Measurements from ENCODE around the gene HECW1. TPM values are rescaled to one million over a fixed set of nuclear protein-coding genes. Genes with fewer than 3 reads are reported as not detected.

Gene HECW1
- total RNA-seq, 2 donors from 2014 or later = 0.04 TPM; not detected in 1

DNA sequence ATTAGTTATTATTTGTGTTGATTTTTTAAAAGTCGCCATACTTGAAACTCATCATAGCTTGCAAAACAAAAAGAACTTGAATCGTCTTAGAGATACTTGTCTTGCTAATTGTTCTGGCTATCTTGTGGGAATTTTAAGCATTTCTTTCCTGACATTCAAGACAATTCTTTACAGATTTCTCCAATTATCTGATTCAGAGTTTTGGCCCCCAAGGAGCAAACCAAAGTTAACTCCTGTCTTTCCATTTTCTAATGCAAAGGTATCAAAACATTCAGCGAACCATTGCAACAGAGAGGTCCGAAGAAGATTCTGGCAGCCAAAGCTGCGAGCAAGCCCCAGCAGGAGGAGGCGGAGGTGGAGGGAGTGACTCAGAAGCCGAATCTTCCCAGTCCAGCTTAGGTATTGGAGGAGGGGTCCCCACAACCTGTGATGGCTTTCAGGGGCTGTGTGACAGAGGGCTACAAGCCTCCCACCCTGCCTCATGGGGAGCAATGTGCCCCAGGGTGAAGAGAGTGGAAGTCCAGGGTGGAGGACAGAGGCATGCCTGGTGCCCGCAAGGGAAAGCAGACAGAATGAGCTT is 351.0 kb downstream of the HECW1 start:
- no peaks in the 10 kb centered on the region for H3K4me1 ChIP-seq
- TF ChIP-seq, protein P1, sequence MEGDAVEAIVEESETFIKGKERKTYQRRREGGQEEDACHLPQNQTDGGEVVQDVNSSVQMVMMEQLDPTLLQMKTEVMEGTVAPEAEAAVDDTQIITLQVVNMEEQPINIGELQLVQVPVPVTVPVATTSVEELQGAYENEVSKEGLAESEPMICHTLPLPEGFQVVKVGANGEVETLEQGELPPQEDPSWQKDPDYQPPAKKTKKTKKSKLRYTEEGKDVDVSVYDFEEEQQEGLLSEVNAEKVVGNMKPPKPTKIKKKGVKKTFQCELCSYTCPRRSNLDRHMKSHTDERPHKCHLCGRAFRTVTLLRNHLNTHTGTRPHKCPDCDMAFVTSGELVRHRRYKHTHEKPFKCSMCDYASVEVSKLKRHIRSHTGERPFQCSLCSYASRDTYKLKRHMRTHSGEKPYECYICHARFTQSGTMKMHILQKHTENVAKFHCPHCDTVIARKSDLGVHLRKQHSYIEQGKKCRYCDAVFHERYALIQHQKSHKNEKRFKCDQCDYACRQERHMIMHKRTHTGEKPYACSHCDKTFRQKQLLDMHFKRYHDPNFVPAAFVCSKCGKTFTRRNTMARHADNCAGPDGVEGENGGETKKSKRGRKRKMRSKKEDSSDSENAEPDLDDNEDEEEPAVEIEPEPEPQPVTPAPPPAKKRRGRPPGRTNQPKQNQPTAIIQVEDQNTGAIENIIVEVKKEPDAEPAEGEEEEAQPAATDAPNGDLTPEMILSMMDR (IDR thresholded peaks at IDR 0.05) = no peak
- H3K9me3 ChIP-seq = no peaks in the 10 kb centered on the region
- H3K27me3 ChIP-seq = no peaks in the 10 kb centered on the region
- no peaks in the 10 kb centered on the region for H3K36me3 ChIP-seq
- DNase-seq (ENCODE audit: low spot score) = no peak
- no peak overlapping the region for H3K4me3 ChIP-seq
- no peak overlapping the region for H3K27ac ChIP-seq

DNA sequence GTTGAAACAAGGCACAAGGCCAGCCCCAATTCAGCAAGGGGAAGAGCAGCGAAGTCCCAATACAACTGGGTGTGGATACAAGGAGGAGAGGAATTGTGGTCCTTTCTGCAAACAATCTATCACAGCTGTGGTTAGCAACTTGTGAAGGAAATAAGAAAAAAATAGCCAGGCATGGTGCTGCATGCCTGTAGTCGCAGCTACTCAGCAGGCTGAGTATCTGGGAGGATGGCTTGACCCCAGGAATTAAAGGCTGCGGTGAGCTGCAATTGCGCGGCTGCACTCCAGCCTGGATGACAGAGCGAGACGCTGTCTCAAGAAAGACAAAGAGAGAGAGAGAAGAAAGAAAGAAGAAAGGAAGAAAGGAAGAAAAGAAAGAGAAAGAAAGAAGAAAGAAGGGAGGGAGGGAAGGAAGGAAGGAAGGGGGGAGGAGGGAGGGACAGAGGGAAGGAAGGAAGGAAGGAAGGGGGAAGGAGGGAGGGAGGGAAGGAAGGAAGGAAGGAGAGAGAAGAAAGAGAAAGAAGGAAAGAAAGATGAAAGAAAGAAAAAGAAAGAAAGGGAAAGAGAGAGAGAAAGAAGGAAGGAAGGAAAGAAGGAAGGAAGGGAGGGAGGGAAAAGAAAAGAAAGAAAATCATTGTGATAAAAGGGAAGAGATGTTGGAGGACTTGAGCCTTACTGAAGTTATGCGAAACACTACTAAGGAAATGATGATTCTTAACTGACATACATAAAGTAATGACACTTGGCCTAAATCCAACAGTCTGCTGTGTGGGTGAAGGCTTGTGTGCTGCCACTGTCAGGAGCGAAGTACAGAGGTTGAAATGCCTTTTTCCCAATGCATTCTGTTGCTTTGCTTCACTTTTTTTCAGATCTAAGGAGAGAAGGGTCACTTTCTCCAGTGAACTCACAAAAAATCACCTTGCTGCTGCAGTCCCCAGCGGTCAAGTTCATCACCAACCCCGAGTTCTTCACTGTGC is 353.4 kb downstream of the HECW1 start:
- no peak overlapping the region for H3K4me3 ChIP-seq
- H3K27ac ChIP-seq = no peak overlapping the region
- no peaks in the 10 kb centered on the region for H3K36me3 ChIP-seq
- H3K27me3 ChIP-seq = no peaks in the 10 kb centered on the region
- H3K9me3 ChIP-seq = no peaks in the 10 kb centered on the region
- no peaks in the 10 kb centered on the region for H3K4me1 ChIP-seq
- DNase-seq (ENCODE audit: low spot score) = no peak
- TF ChIP-seq, protein P1 (IDR thresholded peaks at IDR 0.05) = no peak

DNA sequence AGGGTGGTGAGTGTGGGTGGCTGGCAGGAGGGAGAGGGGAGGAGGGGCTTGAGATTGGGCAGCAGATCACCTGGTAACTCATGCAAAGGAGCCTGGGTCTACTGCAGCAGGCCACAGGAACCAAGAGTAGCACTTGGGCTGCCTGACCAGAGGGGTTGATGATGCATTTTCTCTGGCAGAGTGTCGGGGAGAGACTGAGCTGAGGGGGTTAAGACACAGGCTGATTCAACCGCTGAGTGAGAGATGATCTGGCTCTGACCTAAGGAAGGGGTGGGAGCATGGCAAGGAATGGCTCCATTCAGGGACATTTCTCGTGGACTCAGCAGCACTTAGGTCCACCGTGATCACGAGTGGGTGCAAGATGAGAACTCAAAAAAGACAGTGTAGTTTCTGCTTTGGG is 355.0 kb downstream of the HECW1 start:
- TF ChIP-seq, protein P1 (IDR thresholded peaks at IDR 0.05) = no peak
- Histone ChIP-seq H3K4me1 (no peaks in the 10 kb centered on the region), H3K27ac (no peak overlapping the region), H3K9me3 (no peaks in the 10 kb centered on the region), H3K4me3 (no peak overlapping the region), H3K36me3 (no peaks in the 10 kb centered on the region), H3K27me3 (no peaks in the 10 kb centered on the region)
- no peak for DNase-seq (ENCODE audit: low spot score)

DNA sequence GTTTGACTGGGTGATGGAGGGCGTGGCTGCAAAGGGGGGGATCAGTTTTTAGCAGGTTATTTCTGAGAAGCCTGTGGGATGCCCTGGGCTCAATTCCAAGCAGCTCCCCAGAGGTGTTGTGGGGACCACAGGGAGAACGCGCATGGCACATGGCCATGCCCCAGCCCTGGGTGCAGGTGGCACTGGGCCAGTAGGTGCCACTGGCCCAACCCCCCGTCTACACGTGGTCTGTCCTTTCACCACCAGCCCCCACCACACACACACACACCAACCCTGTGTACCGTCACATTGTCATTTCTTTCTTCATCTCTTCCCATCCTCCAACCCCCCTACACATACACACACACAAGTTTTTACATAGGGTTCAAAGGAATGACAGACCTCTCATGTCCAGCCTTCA is 355.4 kb downstream of the HECW1 start:
- Histone ChIP-seq H3K27ac (no peak overlapping the region), H3K9me3 (no peaks in the 10 kb centered on the region)

DNA sequence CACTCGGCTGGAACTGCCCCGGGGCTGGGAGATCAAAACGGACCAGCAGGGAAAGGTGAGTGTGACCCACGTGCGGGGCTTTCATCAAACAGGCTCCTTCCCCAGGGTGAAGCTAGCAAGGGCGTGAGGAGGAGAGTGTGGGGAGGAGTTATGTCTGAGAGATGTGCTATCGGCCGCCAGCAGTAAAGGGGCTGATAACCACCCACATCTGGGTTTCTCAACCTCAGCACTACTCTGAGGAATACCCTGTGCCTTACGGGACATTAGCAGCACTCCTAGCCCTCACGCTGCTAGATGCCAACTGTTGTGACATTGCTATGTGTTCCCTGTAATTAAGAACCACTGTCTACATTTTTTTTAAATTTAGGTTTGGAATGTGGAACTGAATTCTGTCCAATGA is 356.6 kb downstream of the HECW1 start:
- H3K27me3 ChIP-seq = no peaks in the 10 kb centered on the region
- H3K27ac ChIP-seq = no peak overlapping the region
- no peak overlapping the region for H3K4me3 ChIP-seq
- no peak for DNase-seq (ENCODE audit: low spot score)
- H3K4me1 ChIP-seq = no peaks in the 10 kb centered on the region
- H3K9me3 ChIP-seq = no peaks in the 10 kb centered on the region
- H3K36me3 ChIP-seq = no peaks in the 10 kb centered on the region
- TF ChIP-seq, protein P1 (IDR thresholded peaks at IDR 0.05) = no peak

More for the DNA sequence above, 355.4 kb downstream of the HECW1 start:
- Histone ChIP-seq H3K4me1 (no peaks in the 10 kb centered on the region), H3K27me3 (no peaks in the 10 kb centered on the region), H3K4me3 (no peak overlapping the region), H3K36me3 (no peaks in the 10 kb centered on the region)
- no peak for DNase-seq (ENCODE audit: low spot score)
- TF ChIP-seq, protein P1 (IDR thresholded peaks at IDR 0.05) = no peak

Measured in right atrium auricular region (tissue), 2 donors.